OCI-LY7 (cell line): ENCODE data around the gene TAGLN2.

Source experiments
- EZH2phosphoT487 ChIP-seq: fragments of 200-600 bp; sonication (generic); IDR thresholded peaks from 2 replicates; pipeline ENCODE4 v1.6.1; 2018; ENCODE audit warnings: low read depth, borderline replicate concordance, mild to moderate bottlenecking, mixed run types, antibody characterized with exemption, low read length, moderate library complexity, mixed read lengths
- TF ChIP-seq, protein P1 (sequence below): fragments of 200-600 bp; sonication (generic); conservative IDR thresholded peaks from 2 replicates; pipeline ENCODE4 v1.5.1; 2014; ENCODE audit warnings: mild to moderate bottlenecking, antibody characterized with exemption, low read length, moderate library complexity, mixed read lengths

DNA sequence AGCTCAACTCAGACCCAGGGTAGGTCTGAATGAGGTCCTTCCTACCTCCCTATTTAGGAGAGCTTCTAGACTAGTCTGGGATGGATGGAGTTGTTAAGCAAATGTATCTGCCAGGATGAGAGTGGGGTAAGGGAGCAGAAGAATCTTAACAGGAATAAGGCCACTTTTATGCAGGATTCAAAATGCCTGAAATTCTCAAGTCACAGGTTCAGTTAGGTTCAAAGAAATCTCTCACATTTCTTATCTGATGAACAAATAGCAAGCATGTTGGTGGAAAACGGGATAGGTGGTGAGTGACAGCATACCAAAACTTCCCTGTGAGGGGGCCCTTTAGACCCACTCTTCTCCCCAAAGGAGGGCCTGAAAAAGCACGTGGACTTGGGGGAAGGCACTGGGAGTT, 25.7 kb upstream of the TAGLN2 start:
- TF ChIP-seq, protein P1, sequence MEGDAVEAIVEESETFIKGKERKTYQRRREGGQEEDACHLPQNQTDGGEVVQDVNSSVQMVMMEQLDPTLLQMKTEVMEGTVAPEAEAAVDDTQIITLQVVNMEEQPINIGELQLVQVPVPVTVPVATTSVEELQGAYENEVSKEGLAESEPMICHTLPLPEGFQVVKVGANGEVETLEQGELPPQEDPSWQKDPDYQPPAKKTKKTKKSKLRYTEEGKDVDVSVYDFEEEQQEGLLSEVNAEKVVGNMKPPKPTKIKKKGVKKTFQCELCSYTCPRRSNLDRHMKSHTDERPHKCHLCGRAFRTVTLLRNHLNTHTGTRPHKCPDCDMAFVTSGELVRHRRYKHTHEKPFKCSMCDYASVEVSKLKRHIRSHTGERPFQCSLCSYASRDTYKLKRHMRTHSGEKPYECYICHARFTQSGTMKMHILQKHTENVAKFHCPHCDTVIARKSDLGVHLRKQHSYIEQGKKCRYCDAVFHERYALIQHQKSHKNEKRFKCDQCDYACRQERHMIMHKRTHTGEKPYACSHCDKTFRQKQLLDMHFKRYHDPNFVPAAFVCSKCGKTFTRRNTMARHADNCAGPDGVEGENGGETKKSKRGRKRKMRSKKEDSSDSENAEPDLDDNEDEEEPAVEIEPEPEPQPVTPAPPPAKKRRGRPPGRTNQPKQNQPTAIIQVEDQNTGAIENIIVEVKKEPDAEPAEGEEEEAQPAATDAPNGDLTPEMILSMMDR = no peak
- TF ChIP-seq EZH2phosphoT487 = no peak
